Keratinocyte (primary cell): ENCODE results near the gene PABPC1L2B. TPM values are rescaled to one million over a fixed set of nuclear protein-coding genes. Genes with fewer than 3 reads are reported as not detected.
"Not testable (repeated sequence)": the region's sequence is repeated elsewhere in the genome, so short reads cannot be mapped to it uniquely, and the experiment has no call there.

Source experiments
- DNase-seq: peaks from one replicate; pipeline ENCODE4 v3.0.0-alpha.2; 2011; ENCODE audit warnings: low read depth, missing footprints, low spot score
- FAIRE-seq: peaks from 2 replicates; lab custom pipeline; 2011; peaks lifted over from hg19 to GRCh38; lab: Jason Lieb, UNC
- H2AFZ ChIP-seq: 2 replicates; pipeline ENCODE4 v1.6.0; 2012; ENCODE audit warnings: low read length, control low read depth, inconsistent platforms; ENCODE audit not compliant: control insufficient read depth
- H3K27ac ChIP-seq: 2 replicates; pipeline ENCODE4 v1.5.1; 2011; ENCODE audit warnings: low read length; ENCODE audit not compliant: control insufficient read depth, insufficient read depth
- H3K27me3 ChIP-seq: 3 replicates; pipeline ENCODE4 v1.6.0; 2011; ENCODE audit warnings: low read length; ENCODE audit not compliant: control insufficient read depth, insufficient read depth; ENCODE audit errors: extremely low read depth
- H3K36me3 ChIP-seq, 2 experiments: 2 replicates in 1 of 2; 3 replicates in 1 of 2; pipeline ENCODE4 v1.5.1; 2011; ENCODE audit warnings: low read length in 2 of 2, mild to moderate bottlenecking in 1 of 2; ENCODE audit not compliant: control insufficient read depth in 2 of 2, insufficient read depth in 2 of 2; ENCODE audit errors: extremely low read depth in 1 of 2
- H3K4me1 ChIP-seq: 3 replicates; pipeline ENCODE4 v1.5.1; 2011; ENCODE audit warnings: low read length; ENCODE audit not compliant: control insufficient read depth, insufficient read depth; ENCODE audit errors: extremely low read depth
- H3K4me2 ChIP-seq: 3 replicates; pipeline ENCODE4 v1.6.0; 2011; ENCODE audit warnings: low read depth, low read length; ENCODE audit not compliant: control insufficient read depth, insufficient read depth; ENCODE audit errors: extremely low read depth
- H3K4me3 ChIP-seq, 3 experiments: fragments of 200-600 bp in 1 of 3; sonication (generic) in 1 of 3; 2 replicates in 2 of 3; 3 replicates in 1 of 3; pipeline ENCODE4 v1.5.1; 2011 to 2016; ENCODE audit warnings: low read length in 3 of 3, mild to moderate bottlenecking in 3 of 3, control low read depth in 2 of 3, inconsistent platforms in 1 of 3, low read depth in 1 of 3, mixed read lengths in 1 of 3, mixed run types in 1 of 3, moderate library complexity in 1 of 3; ENCODE audit not compliant: control insufficient read depth in 2 of 3, insufficient read depth in 2 of 3; ENCODE audit errors: extremely low read depth in 1 of 3
- H3K79me2 ChIP-seq: 2 replicates; pipeline ENCODE4 v1.6.0; 2012; ENCODE audit warnings: low read length; ENCODE audit not compliant: control insufficient read depth, insufficient read depth
- H3K9ac ChIP-seq: 3 replicates; pipeline ENCODE4 v1.6.0; 2011; ENCODE audit warnings: low read length; ENCODE audit not compliant: control insufficient read depth, insufficient read depth; ENCODE audit errors: extremely low read depth
- H3K9me1 ChIP-seq: 3 replicates; pipeline ENCODE4 v1.6.0; 2011; ENCODE audit warnings: low read length; ENCODE audit not compliant: control insufficient read depth, insufficient read depth; ENCODE audit errors: extremely low read depth
- H3K9me3 ChIP-seq: 2 replicates; pipeline ENCODE4 v1.5.1; 2012; ENCODE audit warnings: low read depth, low read length; ENCODE audit not compliant: control insufficient read depth
- H4K20me1 ChIP-seq: 3 replicates; pipeline ENCODE4 v1.6.0; 2011; ENCODE audit warnings: low read length; ENCODE audit not compliant: control insufficient read depth, insufficient read depth; ENCODE audit errors: extremely low read depth
- dilution Hi-C: fragments of 300-500 bp; cut with MboI; formaldehyde crosslinking; loops from one replicate; pipeline ENCODE4 v1.7.0; 2020; ENCODE audit warnings: low sequenced_read_pairs; ENCODE audit not compliant: extremely low pct_ligation_motif_present
- polyA minus RNA-seq, 3 experiments: library from RNA; depleted of rRNA, polyadenylated mRNA; stranded (reverse); fragments of >200 nt; gene quantifications; 1 replicate in 1 of 3; 2 replicates in 1 of 3; 3 replicates in 1 of 3; pipeline ENCODE4 v1.2.3, GENCODE V29; 2011
- polyA plus RNA-seq, 5 experiments: library from polyadenylated mRNA; depleted of rRNA in 3 of 5; stranded (reverse) in 3 of 5; stranded (forward) in 1 of 5; unstranded in 1 of 5; fragments of >200 nt; gene quantifications; 1 replicate in 1 of 5; 2 replicates in 3 of 5; 3 replicates in 1 of 5; pipeline versions ENCODE4 v1.2.1 to v1.2.3, GENCODE V29; 2011 to 2012; ENCODE audit warnings: missing spikeins in 2 of 5, low read depth in 1 of 5, low replicate concordance in 1 of 5

PABPC1L2B gene
- polyA plus RNA-seq (not detected in 3 replicates), polyA minus RNA-seq (not detected in 3 replicates)
- not detected for polyA plus RNA-seq (2011; ENCODE audit: low read depth)
- polyA plus RNA-seq (2011; cell fraction: cytosol; rRNA removed) = not detected in 2 replicates
- not detected in 2 replicates for polyA plus RNA-seq (2011; cell fraction: nucleus; rRNA removed)
- not detected in 2 replicates for polyA plus RNA-seq (2012; ENCODE audit: low replicate concordance)
- polyA minus RNA-seq (2011; cell fraction: cytosol; rRNA and poly(A)+ RNA removed) = not detected
- polyA minus RNA-seq (2011; cell fraction: nucleus; rRNA and poly(A)+ RNA removed) = not detected in 2 replicates

GRCh38 chrX:73002733-73003132 lies at the start of gene PABPC1L2B:
PABPC1L2B (plus strand) TSS chrX:73002939; CDS start chrX:73003643, 704 bp downstream.
- not testable (repeated sequence) for H3K9me1 ChIP-seq

GRCh38 chrX:72959971-72960370 lies 42.8 kb upstream of the PABPC1L2B start:
- H3K36me3 ChIP-seq, DNase-seq, H4K20me1 ChIP-seq, H3K4me1 ChIP-seq, dilution Hi-C loops, FAIRE-seq, H3K9me1 ChIP-seq, H3K9ac ChIP-seq, H3K79me2 ChIP-seq, H3K27ac ChIP-seq, H2AFZ ChIP-seq, H3K27me3 ChIP-seq, H3K4me2 ChIP-seq, H3K4me3 ChIP-seq, H3K9me3 ChIP-seq: not testable (repeated sequence)

More at GRCh38 chrX:73002733-73003132, at the start of gene PABPC1L2B:
- FAIRE-seq, H3K4me2 ChIP-seq, H3K36me3 ChIP-seq, DNase-seq, H3K9ac ChIP-seq, H2AFZ ChIP-seq, H3K9me3 ChIP-seq, H4K20me1 ChIP-seq, H3K27ac ChIP-seq, H3K27me3 ChIP-seq, H3K4me3 ChIP-seq, dilution Hi-C loops, H3K4me1 ChIP-seq, H3K79me2 ChIP-seq: not testable (repeated sequence)

- H3K9me3 ChIP-seq, H3K9me1 ChIP-seq, H2AFZ ChIP-seq, H4K20me1 ChIP-seq, dilution Hi-C loops, H3K9ac ChIP-seq, FAIRE-seq, H3K27me3 ChIP-seq, H3K79me2 ChIP-seq, H3K27ac ChIP-seq, H3K4me2 ChIP-seq, H3K4me3 ChIP-seq, H3K36me3 ChIP-seq, H3K4me1 ChIP-seq, DNase-seq: not testable (repeated sequence)
These were observed 30.9 kb upstream of the PABPC1L2B start for GRCh38 chrX:72971859-72972258.

GRCh38 chrX:72974885-72975284 lies 27.9 kb upstream of the PABPC1L2B start:
- H4K20me1 ChIP-seq, H3K9ac ChIP-seq, H3K4me2 ChIP-seq, H3K36me3 ChIP-seq, H3K4me3 ChIP-seq, H3K27ac ChIP-seq, H2AFZ ChIP-seq, DNase-seq, H3K4me1 ChIP-seq, H3K9me3 ChIP-seq, H3K27me3 ChIP-seq, H3K79me2 ChIP-seq, H3K9me1 ChIP-seq, dilution Hi-C loops: not testable (repeated sequence)
- peak; percentile 36 for FAIRE-seq

- H3K27ac ChIP-seq, H3K9ac ChIP-seq, H3K79me2 ChIP-seq, FAIRE-seq, H3K36me3 ChIP-seq, H3K4me1 ChIP-seq, H3K4me2 ChIP-seq, H2AFZ ChIP-seq, dilution Hi-C loops, H3K27me3 ChIP-seq, H3K9me3 ChIP-seq, H4K20me1 ChIP-seq, H3K4me3 ChIP-seq, DNase-seq, H3K9me1 ChIP-seq: not testable (repeated sequence)
These were observed 21.8 kb upstream of the PABPC1L2B start for GRCh38 chrX:72980894-72981469.
